D721Med (cell line): Measurements from ENCODE around the gene GABPA.
A peak's percentile ranks its signal among the peaks of the same experiment; 100 is the strongest.

Source experiments
- DNase-seq: peaks from one replicate; pipeline ENCODE4 v3.0.0; 2011; ENCODE audit warnings: low spot score; ENCODE audit not compliant: insufficient read length
- FAIRE-seq: peaks from 2 replicates; lab custom pipeline; 2011; peaks lifted over from hg19 to GRCh38; lab: Jason Lieb, UNC
- CTCF ChIP-seq: IDR thresholded peaks from 2 replicates; pipeline ENCODE4 v1.5.1; 2012; ENCODE audit warnings: mild to moderate bottlenecking, control low read depth; ENCODE audit not compliant: insufficient read depth; ENCODE audit errors: missing control alignments

The GABPA gene

GRCh38 chr21:25722631-25723030 is 12.1 kb upstream of the GABPA start:
- TF ChIP-seq CTCF = no peak
- DNase-seq (no peak), FAIRE-seq (no peak)

GRCh38 chr21:25732091-25732760 is 2.5 kb upstream of the GABPA start:
- DNase-seq = no peak
- no peak for FAIRE-seq
- TF ChIP-seq CTCF = no peak

- FAIRE-seq (no peak), DNase-seq (no peak)
- no peak for TF ChIP-seq CTCF
Measured at GRCh38 chr21:25733859-25734653, 716 bp upstream of the GABPA start.

GRCh38 chr21:25734654-25734903 is 193 bp upstream of the GABPA start:
- no peak for FAIRE-seq
- TF ChIP-seq CTCF = no peak
- no peak for DNase-seq

- no peak for TF ChIP-seq CTCF
- FAIRE-seq = no peak
- DNase-seq = peak; percentile 29
Measured at GRCh38 chr21:25735646-25736597, 1.1 kb downstream of the GABPA start.

- DNase-seq (no peak), FAIRE-seq (no peak)
- TF ChIP-seq CTCF = no peak
Measured at GRCh38 chr21:25737421-25737820, 2.6 kb downstream of the GABPA start.

GRCh38 chr21:25742900-25743299 is 8.1 kb downstream of the GABPA start:
- FAIRE-seq (no peak), DNase-seq (no peak)
- TF ChIP-seq CTCF = no peak
